GM10248 (cell line): Measurements from ENCODE around the gene AP3D1.

Experiments
- CTCF ChIA-PET: fragments of 300-600 bp; sonication (Branson Sonifier 250); formaldehyde crosslinking; extraction: SDS; loops from one replicate; lab custom pipeline; 2021; ENCODE audit warnings: antibody characterized with exemption; lab: Yijun Ruan, JAX
- POLR2A ChIA-PET: fragments of 350-650 bp; sonication (Branson Sonifier 250); formaldehyde crosslinking; extraction: SDS; loops from one replicate; lab custom pipeline; 2020; ENCODE audit warnings: antibody characterized with exemption; lab: Yijun Ruan, JAX
- DNase-seq: peaks from one replicate; pipeline ENCODE4 v3.0.0; 2012; ENCODE audit errors: extremely low spot score
- TF ChIP-seq, protein P1 (sequence below): IDR thresholded peaks from 2 replicates; pipeline ENCODE4 v1.5.1; 2012; ENCODE audit warnings: mild to moderate bottlenecking, low read depth; ENCODE audit errors: extremely low read depth, missing control alignments, control extremely low read depth

AP3D1 gene

DNA sequence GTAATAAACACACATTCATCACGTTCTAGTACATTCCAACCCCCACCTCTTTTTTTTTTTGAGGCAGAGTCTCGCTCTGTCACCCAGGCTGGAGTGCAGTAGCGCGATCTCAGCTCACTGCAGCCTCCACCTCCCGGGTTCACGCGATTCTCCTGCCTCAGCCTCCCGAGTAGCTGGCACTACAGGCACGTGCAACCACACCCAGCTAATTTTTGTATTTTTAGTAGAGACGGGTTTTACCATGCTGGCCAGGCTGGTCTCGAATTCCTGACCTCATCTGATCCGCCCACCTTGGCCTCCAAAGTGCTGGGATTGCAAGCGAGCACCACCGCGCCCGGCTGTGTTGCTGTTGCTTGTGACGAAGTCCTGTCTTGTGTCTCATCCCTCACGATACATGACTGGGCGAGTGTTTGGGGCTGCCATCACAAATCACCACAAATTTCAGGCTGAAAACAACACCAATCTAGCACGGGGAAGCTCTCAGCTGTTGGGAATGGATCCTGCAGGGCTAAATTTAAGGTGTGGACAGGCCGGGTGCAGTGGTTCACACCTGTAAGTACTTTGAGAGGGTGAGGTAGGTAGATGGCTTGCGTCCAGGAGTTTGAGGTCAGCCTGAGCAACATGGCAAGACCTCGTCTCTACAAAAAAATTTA is 70.9 kb downstream of the AP3D1 start:
- no peak for DNase-seq
- ChIA-PET CTCF (no interaction called here), POLR2A (interaction anchor here (0.6 kb wide), 1 partner anchor 183 kb away, joined by 3 read pairs; no protein-coding TSS in a partner anchor)
- TF ChIP-seq, protein P1, sequence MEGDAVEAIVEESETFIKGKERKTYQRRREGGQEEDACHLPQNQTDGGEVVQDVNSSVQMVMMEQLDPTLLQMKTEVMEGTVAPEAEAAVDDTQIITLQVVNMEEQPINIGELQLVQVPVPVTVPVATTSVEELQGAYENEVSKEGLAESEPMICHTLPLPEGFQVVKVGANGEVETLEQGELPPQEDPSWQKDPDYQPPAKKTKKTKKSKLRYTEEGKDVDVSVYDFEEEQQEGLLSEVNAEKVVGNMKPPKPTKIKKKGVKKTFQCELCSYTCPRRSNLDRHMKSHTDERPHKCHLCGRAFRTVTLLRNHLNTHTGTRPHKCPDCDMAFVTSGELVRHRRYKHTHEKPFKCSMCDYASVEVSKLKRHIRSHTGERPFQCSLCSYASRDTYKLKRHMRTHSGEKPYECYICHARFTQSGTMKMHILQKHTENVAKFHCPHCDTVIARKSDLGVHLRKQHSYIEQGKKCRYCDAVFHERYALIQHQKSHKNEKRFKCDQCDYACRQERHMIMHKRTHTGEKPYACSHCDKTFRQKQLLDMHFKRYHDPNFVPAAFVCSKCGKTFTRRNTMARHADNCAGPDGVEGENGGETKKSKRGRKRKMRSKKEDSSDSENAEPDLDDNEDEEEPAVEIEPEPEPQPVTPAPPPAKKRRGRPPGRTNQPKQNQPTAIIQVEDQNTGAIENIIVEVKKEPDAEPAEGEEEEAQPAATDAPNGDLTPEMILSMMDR = no peak

DNA sequence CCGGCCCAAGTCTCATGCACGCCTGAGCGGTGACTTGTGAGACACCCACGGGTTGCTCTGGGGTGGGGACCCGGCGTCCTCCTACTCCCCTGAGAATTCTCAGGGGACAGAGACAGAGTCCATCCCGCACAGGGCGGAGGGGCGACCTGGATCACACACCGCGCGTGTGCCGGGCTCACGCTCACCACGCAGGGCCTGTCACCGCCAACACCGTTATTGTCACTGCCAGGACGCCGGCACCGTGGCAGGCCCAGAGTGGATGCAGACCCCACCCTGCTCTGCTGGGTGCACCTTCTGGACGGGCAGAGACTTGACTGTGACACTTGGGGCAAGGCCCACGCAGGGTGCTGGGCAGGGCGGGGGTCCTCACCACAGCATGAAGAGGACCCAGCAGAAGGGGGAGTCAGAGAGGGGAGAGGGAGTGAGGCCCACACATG is 71.5 kb downstream of the AP3D1 start:
- ChIA-PET CTCF (no interaction called here), POLR2A (no interaction called here)
- TF ChIP-seq, protein P1 = no peak
- no peak for DNase-seq

DNA sequence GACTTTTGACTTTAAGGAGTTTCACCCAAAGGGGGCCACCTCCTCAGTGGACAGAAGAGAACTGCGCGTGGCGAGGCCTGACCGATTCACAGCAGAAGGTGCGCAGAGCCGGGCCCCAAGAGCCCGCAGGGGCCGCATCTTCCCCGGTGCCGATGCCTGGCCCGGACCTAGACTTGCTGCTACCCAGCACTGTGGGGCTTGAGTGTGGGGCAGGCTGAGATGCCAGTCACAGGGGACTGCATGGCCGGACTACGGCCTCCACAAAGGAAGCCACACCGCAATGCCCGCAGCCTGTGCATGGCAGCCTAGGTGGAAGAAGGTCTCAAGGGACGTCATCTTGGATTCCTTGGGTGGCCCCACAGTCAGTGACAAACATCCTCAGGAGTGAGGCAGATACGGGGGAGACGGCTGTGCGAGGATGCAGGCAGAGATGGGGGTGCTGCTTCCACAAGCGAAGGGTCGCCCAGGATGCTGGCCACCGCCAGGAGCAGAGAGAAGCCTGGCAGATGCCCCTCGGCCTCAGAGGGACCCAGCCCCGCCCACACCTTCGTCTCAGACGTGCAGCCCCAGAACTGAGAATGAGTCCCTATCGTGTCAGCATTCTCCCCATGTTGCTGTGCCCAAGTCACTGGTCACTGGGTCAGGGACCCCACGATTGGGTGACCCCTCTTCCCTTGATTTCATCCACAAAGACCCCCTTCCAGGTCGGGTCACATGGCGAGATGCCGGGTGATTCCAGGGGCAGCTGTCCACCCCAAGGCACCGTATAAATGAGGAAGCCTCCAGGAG is 72.1 kb downstream of the AP3D1 start:
- no peak for DNase-seq
- TF ChIP-seq, protein P1 = no peak
- ChIA-PET CTCF (no interaction called here), POLR2A (no interaction called here)

DNA sequence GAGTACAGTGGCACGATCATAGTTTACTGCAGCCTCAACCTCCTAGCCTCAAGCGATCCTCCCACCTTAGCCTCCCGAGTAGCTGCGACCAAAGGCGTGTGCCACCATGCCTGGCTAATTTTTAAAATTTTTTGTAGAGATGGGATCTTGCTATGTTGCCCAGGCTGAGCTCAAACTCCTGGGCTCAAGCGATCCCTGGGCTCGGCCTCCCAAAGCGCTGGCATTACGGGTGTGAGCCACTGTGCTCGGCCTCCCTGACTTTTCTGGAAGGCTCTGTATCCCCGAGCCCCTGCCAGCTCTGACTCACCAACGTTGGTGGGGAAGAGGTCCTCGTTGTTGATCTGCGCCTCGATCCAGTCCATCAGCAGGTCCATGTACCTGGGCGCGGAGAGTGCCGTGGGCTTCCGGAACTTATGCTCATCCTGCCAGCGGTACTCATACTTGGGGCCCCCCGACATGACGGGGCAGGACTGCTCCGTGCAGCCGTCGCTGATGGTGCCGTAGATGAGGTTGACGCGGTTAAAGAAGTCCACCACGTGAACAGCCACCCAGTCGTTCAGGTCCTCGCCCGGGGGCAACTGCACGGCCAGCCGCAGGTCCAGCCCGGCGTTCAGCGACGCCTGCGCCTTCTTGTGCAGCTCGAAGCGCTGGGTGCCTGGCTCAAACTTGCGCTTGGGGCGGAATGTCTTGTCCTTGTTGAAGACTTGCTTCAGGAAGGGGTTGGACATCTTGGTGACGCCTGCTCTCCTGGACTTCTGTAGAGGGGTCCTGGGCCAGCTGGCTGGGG is 73.3 kb downstream of the AP3D1 start:
- no peak for DNase-seq
- POLR2A ChIA-PET = no interaction called here
- TF ChIP-seq, protein P1 = no peak
- CTCF ChIA-PET = interaction anchor here (1.4 kb wide), 1 partner anchor 9 kb away, joined by 3 read pairs; no protein-coding TSS in a partner anchor

DNA sequence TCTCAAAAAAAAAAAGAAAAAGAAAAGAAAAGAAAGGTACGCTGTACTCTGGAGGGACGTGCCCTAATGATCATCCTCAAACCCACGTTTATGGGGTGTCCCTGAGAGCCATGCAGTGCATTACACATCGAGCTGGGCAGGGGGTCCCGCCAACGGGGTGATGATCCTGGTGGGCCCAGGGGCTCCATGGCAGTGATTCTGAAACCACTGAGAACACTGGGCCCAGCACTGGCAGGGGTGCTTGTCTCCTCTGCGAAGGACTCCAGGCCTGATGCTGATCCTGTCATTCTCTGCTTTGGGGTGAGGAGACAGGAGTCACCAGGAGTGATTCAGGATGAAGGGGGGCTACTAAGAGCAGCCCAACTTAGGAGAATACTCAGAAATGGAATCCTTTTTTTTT is 74.0 kb downstream of the AP3D1 start:
- POLR2A ChIA-PET = no interaction called here
- DNase-seq = no peak
- TF ChIP-seq, protein P1 = no peak
- CTCF ChIA-PET = interaction anchor here (1.4 kb wide), 1 partner anchor 9 kb away, joined by 3 read pairs; no protein-coding TSS in a partner anchor

DNA sequence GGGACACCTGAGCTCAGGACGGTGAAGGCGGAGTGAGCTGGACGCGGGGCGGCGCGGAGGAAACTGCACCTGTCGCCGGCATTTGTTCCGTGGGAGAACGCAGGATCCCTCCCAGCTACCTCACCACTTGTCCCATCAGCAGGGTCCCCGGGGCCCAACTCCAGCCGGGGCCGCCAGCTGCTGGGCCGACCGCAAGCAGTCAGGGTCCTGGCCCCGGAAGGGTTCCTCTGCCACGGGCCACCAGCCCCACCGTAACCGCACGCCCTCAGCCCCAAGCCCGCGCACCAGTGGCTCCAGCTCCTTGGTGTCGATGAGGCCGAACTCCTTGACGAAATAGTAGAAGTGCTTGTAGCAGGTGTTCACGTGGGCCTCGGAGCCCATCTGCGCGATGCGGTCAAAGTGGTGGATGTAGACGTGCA is 74.8 kb downstream of the AP3D1 start:
- DNase-seq = no peak
- POLR2A ChIA-PET = no interaction called here
- TF ChIP-seq, protein P1 = no peak
- CTCF ChIA-PET = interaction anchor here (0.8 to 1.1 kb wide), 2 partner anchors 10 to 212 kb away, joined by 3 read pairs; no protein-coding TSS in a partner anchor
